Measurements from ENCODE around the gene NR1D1. TPM values are rescaled to one million over a fixed set of nuclear protein-coding genes. Genes with fewer than 3 reads are reported as not detected.
A peak's percentile ranks its signal among the peaks of the same experiment; 100 is the strongest.

NR1D1 gene
- total and polyA plus RNA-seq, 2 of the 13 experiments (the other 11 are each of a cell fraction or from before 2014, with no cell fraction given), result 2.1 to 2.7 TPM

DNA sequence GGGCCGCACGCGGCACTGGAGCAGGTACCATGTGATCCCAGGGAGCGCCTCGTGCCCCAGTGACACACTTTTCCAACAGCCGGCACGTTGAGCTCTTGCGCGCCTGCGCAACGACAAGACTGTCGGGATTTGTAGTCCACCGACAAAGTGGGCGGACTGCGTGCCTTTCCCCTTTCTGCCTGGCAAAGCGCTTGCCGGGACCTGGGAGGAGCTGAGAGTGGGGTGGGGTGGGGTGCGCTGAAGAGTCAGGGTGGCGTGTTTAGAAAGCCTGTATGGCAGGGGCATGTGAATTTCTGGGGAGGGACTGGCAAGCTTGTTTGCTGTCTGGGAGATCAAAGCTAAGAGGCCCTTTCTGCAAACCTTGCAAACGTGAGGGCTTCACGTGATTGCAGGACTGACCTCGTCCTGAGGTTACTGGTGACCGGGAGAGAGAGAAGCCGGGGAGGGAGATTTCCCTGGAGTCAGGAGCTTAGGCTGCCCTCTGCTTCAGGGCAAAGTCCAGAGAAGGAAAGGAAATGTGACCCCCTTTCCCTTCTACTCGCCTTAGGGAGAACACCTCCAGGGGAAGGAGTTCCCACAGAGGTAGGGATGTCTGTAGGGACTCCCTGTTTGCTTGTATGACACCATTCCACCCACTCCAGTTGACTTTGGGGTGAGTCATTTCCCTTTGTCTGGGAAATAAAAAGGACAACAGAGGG lies 429 bp upstream of the NR1D1 start (continued):
- TF ChIP-seq TP53 (CRISPR knock-in tag; conservative IDR thresholded peaks at IDR 0.05) (0 out of 2 replicates have a peak, but pooled peaks have one; percentile 80), KLF9 (CRISPR knock-in tag; IDR thresholded peaks at IDR 0.05; ENCODE audit: low read depth) (peak; percentile 22; the same call in 1 of the 2 replicates), NFIB (CRISPR knock-in tag; IDR thresholded peaks at IDR 0.05; ENCODE audit: borderline replicate concordance) (no peak), ZFP36L1 (CRISPR knock-in tag; IDR thresholded peaks at IDR 0.05) (0 out of 2 replicates have a peak, but pooled peaks have one; percentile 65), ZMYM3 (CRISPR knock-in tag; IDR thresholded peaks at IDR 0.05) (peak; percentile 63), ZNF326 (CRISPR knock-in tag; IDR thresholded peaks at IDR 0.05; ENCODE audit: borderline replicate concordance) (no peak), NR2F2 (IDR thresholded peaks at IDR 0.05; ENCODE audit: borderline replicate concordance, low read depth) (peak; percentile 88), ZNF83 (CRISPR knock-in tag; IDR thresholded peaks at IDR 0.05; ENCODE audit: borderline replicate concordance) (peak; percentile 71; the same call in 1 of the 2 replicates), ZFP62 (CRISPR knock-in tag; IDR thresholded peaks at IDR 0.05) (no peak), KAT2B (IDR thresholded peaks at IDR 0.05; ENCODE audit: borderline replicate concordance, low read depth, low read length) (no peak), ZNF720 (CRISPR knock-in tag; IDR thresholded peaks at IDR 0.05) (no peak), ZBTB42 (CRISPR knock-in tag; IDR thresholded peaks at IDR 0.05) (peak; percentile 94; the same call in 1 of the 2 replicates), ZNF160 (CRISPR knock-in tag; IDR thresholded peaks at IDR 0.05) (peak; percentile 90), ZNF792 (CRISPR knock-in tag; IDR thresholded peaks at IDR 0.05) (peak; percentile 96; the same call in 1 of the 2 replicates), HOXD1 (CRISPR knock-in tag; IDR thresholded peaks at IDR 0.05) (peak; percentile 61; the same call in 1 of the 2 replicates), KLF12 (CRISPR knock-in tag; IDR thresholded peaks at IDR 0.05; ENCODE audit: borderline replicate concordance) (peak; percentile 83; the same call in 1 of the 2 replicates), ZNF766 (CRISPR knock-in tag; IDR thresholded peaks at IDR 0.05; ENCODE audit: borderline replicate concordance) (peak; percentile 99), ZNF652 (CRISPR knock-in tag; IDR thresholded peaks at IDR 0.05; ENCODE audit: borderline replicate concordance, low read depth) (0 out of 2 replicates have a peak, but pooled peaks have one; percentile 21)
- TF ChIP-seq, protein P1, sequence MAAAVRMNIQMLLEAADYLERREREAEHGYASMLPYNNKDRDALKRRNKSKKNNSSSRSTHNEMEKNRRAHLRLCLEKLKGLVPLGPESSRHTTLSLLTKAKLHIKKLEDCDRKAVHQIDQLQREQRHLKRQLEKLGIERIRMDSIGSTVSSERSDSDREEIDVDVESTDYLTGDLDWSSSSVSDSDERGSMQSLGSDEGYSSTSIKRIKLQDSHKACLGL (CRISPR knock-in tag; IDR thresholded peaks at IDR 0.05), result peak; percentile 99
- TF ChIP-seq, protein P2, sequence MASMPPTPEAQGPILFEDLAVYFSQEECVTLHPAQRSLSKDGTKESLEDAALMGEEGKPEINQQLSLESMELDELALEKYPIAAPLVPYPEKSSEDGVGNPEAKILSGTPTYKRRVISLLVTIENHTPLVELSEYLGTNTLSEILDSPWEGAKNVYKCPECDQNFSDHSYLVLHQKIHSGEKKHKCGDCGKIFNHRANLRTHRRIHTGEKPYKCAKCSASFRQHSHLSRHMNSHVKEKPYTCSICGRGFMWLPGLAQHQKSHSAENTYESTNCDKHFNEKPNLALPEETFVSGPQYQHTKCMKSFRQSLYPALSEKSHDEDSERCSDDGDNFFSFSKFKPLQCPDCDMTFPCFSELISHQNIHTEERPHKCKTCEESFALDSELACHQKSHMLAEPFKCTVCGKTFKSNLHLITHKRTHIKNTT (CRISPR knock-in tag; IDR thresholded peaks at IDR 0.05), result no peak
- TF ChIP-seq, protein P3, sequence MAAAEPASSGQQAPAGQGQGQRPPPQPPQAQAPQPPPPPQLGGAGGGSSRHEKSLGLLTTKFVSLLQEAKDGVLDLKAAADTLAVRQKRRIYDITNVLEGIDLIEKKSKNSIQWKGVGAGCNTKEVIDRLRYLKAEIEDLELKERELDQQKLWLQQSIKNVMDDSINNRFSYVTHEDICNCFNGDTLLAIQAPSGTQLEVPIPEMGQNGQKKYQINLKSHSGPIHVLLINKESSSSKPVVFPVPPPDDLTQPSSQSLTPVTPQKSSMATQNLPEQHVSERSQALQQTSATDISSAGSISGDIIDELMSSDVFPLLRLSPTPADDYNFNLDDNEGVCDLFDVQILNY (CRISPR knock-in tag; conservative IDR thresholded peaks at IDR 0.05), result no peak
- TF ChIP-seq, protein P4, sequence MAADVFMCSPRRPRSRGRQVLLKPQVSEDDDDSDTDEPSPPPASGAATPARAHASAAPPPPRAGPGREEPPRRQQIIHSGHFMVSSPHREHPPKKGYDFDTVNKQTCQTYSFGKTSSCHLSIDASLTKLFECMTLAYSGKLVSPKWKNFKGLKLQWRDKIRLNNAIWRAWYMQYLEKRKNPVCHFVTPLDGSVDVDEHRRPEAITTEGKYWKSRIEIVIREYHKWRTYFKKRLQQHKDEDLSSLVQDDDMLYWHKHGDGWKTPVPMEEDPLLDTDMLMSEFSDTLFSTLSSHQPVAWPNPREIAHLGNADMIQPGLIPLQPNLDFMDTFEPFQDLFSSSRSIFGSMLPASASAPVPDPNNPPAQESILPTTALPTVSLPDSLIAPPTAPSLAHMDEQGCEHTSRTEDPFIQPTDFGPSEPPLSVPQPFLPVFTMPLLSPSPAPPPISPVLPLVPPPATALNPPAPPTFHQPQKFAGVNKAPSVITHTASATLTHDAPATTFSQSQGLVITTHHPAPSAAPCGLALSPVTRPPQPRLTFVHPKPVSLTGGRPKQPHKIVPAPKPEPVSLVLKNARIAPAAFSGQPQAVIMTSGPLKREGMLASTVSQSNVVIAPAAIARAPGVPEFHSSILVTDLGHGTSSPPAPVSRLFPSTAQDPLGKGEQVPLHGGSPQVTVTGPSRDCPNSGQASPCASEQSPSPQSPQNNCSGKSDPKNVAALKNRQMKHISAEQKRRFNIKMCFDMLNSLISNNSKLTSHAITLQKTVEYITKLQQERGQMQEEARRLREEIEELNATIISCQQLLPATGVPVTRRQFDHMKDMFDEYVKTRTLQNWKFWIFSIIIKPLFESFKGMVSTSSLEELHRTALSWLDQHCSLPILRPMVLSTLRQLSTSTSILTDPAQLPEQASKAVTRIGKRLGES (CRISPR knock-in tag; IDR thresholded peaks at IDR 0.05; ENCODE audit: borderline replicate concordance), result peak; percentile 98
- TF ChIP-seq, protein P5, sequence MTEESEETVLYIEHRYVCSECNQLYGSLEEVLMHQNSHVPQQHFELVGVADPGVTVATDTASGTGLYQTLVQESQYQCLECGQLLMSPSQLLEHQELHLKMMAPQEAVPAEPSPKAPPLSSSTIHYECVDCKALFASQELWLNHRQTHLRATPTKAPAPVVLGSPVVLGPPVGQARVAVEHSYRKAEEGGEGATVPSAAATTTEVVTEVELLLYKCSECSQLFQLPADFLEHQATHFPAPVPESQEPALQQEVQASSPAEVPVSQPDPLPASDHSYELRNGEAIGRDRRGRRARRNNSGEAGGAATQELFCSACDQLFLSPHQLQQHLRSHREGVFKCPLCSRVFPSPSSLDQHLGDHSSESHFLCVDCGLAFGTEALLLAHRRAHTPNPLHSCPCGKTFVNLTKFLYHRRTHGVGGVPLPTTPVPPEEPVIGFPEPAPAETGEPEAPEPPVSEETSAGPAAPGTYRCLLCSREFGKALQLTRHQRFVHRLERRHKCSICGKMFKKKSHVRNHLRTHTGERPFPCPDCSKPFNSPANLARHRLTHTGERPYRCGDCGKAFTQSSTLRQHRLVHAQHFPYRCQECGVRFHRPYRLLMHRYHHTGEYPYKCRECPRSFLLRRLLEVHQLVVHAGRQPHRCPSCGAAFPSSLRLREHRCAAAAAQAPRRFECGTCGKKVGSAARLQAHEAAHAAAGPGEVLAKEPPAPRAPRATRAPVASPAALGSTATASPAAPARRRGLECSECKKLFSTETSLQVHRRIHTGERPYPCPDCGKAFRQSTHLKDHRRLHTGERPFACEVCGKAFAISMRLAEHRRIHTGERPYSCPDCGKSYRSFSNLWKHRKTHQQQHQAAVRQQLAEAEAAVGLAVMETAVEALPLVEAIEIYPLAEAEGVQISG (CRISPR knock-in tag; IDR thresholded peaks at IDR 0.05), result peak; percentile 82
